ENCODE measurements around the gene LRBA.

The LRBA gene

DNA sequence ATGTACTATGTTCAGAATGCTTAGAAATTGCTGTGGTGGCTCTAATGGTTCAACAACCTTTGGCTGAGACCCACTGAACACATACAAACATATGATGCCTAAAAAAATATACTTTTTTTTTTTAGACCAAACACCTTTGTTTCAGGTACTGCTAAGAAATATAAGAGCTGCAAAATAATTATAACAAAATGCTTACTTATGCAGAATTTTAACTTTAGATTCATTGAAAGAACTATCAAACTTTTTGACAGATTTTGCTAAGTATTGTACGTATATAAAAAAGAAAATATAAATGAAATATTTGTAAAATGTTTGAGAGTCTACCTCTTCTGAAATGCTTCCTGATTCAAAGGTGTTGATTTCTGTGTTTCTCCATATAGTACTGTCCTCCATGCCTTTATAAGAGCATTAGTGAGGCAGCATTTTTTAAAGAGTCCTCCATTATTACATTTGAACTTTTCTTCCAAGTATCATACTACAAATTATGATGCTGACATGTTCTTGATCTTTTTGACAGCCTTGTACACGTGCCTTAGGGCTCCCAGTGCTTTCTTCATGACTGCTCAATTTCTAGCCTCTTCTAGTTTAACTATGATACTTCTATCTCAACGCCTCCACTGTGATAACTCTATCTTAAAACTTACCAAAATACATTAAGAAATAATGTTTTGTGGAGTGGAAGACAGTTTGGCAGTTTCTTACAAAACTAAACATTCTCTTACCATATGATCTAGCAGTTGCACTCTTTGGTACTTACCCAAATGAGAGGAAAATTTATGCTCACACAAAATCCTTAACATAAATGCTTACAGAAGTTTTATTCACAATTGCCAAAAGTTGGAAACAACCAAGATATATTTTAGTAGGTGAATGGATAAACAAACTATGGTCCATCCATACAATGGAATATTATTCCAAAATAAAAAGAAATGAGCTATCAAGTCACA, 645.4 kb downstream of the LRBA start:
- peak; percentile 29 for FAIRE-seq
- no peak for DNase-seq (ENCODE audit: insufficient read length, low spot score)
- TF ChIP-seq, protein P1, sequence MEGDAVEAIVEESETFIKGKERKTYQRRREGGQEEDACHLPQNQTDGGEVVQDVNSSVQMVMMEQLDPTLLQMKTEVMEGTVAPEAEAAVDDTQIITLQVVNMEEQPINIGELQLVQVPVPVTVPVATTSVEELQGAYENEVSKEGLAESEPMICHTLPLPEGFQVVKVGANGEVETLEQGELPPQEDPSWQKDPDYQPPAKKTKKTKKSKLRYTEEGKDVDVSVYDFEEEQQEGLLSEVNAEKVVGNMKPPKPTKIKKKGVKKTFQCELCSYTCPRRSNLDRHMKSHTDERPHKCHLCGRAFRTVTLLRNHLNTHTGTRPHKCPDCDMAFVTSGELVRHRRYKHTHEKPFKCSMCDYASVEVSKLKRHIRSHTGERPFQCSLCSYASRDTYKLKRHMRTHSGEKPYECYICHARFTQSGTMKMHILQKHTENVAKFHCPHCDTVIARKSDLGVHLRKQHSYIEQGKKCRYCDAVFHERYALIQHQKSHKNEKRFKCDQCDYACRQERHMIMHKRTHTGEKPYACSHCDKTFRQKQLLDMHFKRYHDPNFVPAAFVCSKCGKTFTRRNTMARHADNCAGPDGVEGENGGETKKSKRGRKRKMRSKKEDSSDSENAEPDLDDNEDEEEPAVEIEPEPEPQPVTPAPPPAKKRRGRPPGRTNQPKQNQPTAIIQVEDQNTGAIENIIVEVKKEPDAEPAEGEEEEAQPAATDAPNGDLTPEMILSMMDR (IDR thresholded peaks at IDR 0.05; ENCODE audit: insufficient read depth, missing control alignments): no peak

DNA sequence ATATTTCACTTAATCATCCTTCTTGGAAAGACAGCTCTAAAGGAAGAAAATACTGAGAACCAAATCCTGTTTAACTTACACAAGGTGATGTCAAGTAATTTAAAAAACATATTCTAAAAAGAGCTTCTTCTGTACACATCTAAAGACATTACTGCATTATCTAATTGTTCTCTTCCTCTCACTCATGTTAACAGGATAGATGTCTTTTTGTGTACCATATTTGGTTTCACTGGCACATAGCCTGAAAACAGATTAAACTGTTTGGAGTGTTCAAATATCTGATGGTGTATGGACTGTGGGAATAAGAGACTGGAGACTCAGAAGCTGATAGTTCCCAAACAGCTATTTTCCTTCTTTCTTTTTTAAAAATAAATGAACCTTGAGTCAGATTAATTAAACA, 646.4 kb downstream of the LRBA start:
- DNase-seq (ENCODE audit: insufficient read length, low spot score) (no peak), FAIRE-seq (peak; percentile 74)
- TF ChIP-seq, protein P1 (IDR thresholded peaks at IDR 0.05; ENCODE audit: insufficient read depth, missing control alignments): no peak

DNA sequence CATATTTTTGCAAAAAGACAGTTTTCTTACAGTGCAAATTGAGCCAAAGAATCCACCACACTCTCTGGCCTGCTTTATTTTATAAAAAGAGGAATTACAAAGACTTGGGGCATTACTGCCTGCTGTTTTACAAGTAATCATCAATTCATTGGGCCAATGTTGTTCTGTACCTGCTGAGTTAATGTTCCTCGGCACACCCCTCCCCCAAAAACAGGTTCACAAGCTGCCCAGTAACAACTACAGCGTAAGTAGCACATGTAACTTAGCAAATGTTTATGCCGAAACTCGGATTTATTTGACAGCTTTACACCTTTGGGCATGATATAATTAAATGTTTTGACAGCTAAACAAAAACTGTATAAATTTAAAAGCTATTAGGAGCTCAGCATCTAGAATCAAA, 647.8 kb downstream of the LRBA start:
- FAIRE-seq (no peak), DNase-seq (ENCODE audit: insufficient read length, low spot score) (no peak)
- TF ChIP-seq, protein P1 (IDR thresholded peaks at IDR 0.05; ENCODE audit: insufficient read depth, missing control alignments): no peak

DNA sequence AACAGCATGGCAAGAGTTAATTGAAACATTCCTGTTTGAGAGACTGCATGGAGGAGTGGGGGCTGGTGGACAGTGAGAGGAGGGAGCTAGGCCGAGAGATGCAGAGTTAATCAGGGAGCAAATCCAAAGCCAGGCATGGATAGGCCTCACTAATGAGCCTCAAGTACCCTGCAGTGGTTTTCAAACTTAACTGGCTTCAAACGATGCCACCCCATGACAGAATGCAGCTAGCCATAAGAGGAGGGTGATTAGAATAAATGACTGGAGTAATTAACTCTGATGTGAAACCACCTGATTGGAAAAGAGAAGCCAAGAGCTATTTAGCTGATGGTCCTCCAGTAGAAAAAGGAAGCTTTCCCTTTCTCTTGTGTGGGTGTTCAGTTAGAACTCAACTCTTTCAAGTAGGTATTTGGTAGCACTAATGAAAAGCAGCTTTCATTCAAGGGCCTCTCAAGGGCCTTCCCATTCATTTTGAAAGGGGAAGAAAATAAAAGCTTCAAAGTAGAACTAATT, 648.5 kb downstream of the LRBA start:
- FAIRE-seq: peak; percentile 96
- no peak for DNase-seq (ENCODE audit: insufficient read length, low spot score)

DNA sequence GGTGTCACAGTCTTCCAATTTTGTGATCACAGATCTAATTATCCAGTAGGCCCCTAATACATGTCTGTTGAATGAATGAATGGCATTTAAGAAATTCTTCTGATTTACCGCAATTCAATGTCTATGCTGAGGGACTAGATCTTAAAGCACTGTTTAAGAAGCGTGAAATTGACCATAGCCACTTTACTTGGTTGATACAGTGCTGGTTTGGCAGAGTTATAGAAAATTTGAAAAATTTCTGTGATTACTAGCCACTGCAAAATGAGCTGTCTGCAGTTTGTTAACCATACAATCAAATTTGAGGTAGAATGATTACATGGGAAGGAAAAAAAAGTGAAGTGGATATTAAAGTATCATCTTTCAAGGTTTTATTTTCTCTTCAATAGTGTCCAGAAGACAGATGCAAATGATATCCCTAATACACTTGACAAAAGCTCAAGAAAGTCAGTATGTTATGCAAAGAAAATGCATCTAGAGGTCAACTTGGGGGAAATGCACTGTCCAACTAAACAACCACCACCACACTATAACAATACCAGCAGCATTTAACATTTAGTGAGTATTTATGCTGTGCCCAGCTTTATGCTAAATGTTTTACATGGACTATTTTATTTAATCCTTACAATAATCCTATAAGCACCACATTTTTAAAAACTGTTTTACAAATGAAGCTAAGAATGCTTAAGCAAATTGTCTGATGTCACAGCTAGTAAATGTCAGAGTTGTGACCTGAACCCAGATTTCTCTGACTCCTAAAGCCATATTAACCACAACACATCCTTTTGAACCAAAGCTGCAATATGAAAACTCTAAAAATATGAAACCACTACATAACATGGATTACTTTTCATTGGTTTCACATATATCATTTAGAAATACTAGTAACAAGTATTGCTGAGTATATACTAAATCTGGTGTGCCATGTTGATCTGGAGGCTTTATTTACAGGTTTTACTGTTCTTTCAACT, 651.1 kb downstream of the LRBA start:
- TF ChIP-seq, protein P1 (IDR thresholded peaks at IDR 0.05; ENCODE audit: insufficient read depth, missing control alignments): no peak
- FAIRE-seq: peak; percentile 79
- no peak for DNase-seq (ENCODE audit: insufficient read length, low spot score)

More for the DNA sequence above, 648.5 kb downstream of the LRBA start:
- TF ChIP-seq, protein P1 (IDR thresholded peaks at IDR 0.05; ENCODE audit: insufficient read depth, missing control alignments): no peak

DNA sequence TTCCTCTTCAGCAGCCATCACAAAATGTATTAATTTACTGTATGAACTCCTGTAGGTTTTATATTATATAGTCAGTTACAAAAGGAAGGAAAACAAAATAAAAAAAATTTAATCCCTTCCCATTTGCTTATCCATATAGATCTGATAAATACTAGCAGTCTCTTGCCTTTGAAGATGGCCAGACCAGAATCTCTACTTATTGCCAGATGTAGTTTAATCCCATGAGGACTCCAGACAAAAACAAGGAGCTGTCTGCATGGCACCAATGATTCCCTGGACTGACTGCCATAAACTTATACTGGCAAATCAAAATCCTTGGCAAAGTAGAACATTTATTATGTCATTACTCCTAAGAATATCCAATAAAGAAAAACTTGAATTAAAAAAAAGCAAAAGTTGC, 656.4 kb downstream of the LRBA start:
- no peak for FAIRE-seq
- TF ChIP-seq, protein P1 (IDR thresholded peaks at IDR 0.05; ENCODE audit: insufficient read depth, missing control alignments): no peak
- no peak for DNase-seq (ENCODE audit: insufficient read length, low spot score)
